ENCODE data around the gene REV3L.
"Not testable (repeated sequence)": the region's sequence is repeated elsewhere in the genome, so short reads cannot be mapped to it uniquely, and the experiment has no call there.

REV3L gene

DNA sequence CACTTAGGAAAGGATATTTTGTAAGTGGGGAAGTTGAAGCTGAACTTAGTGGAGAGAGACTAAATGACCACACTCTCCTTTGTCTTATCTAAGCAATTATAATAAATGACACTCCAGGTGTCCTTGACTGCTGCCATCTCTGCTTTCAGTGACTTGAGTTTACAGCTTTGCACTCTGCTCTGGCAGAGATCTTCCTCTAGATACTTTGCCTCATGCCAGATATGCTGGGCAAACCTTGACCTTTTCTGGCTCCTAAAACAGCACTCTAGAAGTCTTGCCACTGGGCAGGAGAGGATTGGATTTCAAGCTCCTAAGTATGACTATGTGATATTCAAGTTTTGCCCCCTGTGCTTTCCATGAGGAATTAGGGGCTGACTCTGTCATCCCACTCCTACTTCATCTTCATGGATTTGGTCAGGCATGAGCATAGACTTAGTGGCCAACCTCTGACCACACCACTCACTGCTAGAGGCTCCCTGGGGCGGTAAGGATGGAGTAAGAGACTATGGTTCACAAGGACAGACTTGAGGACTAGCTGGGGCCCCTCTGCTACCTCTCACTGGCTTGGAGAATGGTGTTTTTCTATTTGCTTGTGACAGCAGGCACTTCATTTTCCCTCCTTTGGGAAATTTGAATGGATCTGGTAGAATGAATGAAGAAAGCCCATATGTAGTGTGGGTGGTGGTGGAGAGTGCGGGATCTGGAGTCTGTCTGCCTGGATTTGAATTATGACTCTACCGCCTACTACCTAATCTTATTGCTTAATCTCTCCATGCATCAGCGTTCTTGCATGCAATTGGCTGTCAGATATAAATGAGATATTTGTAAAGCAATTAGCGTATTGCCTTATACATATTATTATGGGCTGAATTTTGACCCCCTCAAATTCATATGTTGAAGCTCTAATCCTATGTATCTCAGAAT lies 191.4 kb downstream of the REV3L start:
- DNase-seq (ENCODE audit: low spot score): no peak

DNA sequence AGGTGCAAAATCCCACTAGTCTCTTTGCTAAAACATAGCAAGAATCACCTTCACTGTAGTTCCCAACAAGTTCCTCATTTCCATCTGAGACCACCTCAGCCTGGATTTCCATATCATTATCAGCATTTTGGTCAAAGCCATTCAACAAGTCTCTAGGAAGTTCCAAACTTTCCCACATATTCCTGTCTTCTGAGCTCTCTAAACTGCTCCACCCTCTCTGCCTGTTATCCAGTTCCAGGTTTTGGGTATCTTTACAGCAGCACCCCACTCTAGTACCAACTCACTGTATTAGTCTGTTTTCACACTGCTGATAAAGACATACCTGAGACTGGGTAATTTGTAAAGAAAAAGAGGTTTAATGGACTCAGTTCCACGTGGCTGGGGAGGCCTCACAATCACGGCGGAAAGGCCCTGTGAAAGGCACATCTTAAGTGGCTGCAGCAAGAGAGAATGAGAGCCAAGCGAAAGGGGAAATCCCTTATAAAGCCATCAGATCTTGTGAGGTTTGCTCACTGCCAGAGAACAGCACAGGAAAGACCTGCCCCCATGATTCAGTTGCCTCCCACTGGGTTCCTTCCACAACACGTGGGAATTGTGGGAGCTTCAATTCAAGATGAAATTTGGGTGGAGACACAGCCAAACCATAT lies 192.2 kb downstream of the REV3L start:
- DNase-seq (ENCODE audit: low spot score): not testable (repeated sequence)

DNA sequence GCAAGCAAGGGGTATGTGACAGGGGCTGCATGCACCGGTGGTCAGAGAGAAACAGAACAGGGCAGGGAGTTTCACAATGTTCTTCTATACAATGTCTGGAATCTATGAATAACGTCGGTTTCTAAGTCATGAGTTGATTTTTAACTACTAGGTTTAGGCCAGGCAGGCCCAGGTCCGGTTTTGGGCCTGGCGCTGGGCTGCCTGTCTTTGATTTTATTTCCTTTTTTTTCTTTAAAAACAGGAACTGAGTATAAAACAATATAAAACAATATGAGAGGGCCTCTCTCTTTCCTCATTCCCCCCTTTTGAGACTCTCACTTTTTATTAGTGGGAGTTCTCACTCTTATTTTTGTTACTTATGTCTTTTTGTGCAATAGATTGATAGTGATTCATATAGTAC lies 198.7 kb downstream of the REV3L start:
- not testable (repeated sequence) for DNase-seq (ENCODE audit: low spot score)

DNA sequence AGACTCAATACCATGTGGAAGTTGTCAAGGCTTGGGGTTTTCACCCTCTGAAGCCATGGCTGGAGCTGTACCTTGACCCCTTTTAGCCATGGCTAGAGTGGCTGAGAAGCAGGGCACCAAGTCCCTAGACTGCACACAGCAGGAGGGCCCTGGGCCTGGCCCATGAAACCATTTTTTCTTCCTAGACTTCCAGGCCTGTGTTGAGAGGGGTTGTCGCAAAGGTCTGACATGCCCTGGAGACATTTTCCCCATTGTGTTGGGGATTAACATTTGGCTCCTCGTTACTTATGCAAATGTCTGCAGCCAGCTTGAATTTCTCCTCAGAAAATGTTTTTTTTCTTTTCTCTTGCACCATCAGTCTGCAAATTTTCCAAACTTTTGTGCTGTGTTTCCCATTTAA lies 199.3 kb downstream of the REV3L start:
- DNase-seq (ENCODE audit: low spot score): no peak

DNA sequence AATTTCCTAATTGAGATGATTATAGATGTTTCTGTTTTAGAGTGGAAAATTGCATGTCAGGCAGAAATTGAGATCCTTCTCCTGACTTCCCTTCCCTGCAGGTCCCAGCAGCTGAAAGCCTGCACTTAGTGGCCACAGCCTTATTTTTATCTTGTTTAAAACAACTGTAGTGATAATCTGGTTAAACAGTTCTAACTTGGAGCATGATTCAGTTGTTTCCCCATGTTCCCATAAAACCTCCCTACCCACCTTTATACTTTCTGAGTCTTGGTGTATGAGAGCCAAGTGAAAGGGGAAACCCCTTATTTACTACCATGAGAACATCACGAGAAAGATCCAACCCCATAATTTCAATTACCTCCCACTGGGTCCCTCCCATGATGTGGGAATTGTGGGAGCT lies 200.5 kb downstream of the REV3L start:
- DNase-seq (ENCODE audit: low spot score): no peak

DNA sequence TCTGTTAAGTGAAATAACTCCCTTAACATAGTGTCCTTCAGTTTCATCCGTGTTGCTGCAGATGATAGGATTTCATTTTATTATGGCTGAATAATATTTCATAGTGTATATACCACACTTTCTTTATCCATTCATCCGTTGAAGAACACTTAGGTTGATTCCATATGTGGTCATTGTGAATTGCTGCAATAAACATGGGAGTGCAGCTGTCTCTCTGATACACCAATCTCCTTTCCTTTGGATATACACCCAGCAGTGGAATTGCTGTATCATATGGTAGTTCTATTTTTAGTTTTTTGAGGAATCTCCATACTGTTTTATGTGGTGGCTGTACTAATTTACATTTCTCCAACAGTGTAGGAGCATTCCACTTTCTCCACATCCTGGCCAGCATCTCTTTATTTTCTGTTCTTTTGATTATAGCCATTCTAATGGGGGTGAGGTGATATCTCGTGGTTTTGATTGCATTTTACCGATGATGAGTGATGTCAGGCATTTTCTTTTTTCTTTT lies 202.5 kb downstream of the REV3L start:
- no peak for DNase-seq (ENCODE audit: low spot score)

DNA sequence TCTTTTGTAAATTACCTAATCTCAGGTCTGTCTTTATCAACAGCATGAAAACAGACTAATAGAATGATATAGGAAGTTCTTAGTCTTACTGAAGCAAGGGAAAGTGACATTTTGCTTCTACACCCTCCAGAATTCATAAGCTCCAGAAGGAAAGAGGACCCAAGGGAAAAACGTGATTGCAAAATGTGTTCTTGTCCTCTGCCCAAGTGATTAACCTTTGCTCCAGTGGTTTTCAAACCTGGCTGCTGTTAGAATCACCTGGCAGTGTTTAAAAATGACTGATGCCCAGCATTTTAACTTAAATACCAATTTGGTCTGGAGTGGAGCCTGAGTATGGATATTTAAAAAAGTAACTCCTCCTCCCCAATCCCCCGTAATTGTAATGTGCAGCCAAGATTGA lies 204.3 kb downstream of the REV3L start:
- DNase-seq (ENCODE audit: low spot score): no peak

DNA sequence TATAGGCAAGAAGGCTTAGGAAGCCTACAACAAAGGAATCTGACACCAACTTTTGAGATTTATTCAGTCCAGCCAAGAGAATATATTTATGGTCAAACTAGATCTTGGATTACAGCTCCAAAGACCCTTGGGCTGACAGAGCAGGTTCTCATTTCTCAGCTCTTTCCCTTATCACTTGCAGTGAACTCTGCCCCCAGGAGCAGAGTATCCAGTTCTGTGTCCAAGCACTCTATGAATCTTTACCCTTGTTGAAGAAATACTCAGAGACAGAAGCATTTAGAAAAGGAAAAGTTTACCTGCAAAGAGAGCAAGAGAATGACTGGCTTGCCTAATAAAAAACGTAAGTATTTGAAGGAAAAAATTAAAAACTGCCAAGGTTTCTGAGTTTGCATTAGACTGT lies 205.2 kb downstream of the REV3L start:
- DNase-seq (ENCODE audit: low spot score): no peak

DNA sequence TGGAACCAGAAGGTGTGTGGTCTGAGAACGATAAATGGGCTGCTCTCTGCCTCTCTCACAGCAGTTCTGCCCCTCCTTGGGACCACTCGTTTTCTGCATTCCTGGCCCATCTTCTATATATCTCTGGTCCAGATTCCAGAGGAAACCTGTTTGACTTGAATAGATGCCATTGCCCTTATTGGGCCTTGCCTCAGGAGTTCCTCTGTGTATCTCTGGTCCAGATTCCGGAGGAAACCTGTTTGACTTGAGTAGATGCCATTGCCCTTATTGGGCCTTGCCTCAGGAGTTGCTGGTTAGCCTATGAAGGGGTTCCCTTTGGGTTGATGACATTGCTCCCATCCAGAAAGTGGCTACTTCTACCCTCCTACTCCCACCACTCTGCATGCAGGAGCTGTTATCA lies 206.3 kb downstream of the REV3L start:
- DNase-seq (ENCODE audit: low spot score): no peak

DNA sequence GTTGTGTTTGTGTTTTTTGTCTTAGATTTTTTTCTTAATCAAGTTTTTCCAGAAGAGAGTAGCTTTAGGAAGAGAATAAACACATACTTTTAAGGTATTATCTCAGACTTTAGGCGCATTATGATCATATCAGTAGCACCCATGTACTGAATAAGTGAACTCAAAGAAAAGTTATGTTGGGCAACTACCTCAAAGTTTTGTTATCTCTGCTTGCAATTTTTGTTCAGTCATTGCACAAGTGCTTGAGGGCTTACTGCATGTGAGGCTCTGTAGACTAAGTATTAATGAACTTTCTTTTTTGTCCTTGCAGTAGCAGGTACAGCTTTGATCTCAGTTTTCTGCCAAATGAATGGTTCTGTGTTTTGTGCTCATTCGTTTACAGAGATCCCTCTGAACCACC lies 206.7 kb downstream of the REV3L start:
- DNase-seq (ENCODE audit: low spot score): no peak

DNA sequence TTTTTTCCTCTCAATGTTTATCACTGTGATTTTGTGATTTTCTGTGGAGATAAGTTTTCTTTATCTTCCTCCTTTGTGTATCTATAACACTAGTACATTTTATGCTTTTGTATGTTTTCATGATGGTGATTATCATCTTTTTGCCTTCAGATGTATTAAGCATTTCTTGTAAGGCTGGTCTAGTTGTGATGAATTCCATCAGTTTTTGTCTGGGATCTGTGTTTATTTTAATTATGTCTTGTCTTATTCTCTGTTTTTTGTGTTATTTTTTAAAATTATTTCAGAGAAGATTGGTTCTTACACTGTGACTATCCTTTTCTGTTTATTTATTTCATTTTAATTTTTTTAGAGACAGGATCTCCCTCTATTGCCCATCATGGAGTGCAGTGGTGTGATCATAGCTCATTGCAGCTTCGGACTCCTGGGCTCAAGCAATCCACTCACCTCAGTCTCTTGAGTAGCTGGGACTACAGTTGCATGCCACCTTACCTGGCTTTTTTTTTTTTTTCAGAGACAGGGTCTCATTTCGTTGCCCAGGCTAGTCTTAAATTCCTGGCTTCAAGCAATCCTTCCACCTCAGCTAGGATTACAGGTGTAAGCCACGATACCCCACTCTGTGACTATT lies 208.3 kb downstream of the REV3L start:
- no peak for DNase-seq (ENCODE audit: low spot score)

DNA sequence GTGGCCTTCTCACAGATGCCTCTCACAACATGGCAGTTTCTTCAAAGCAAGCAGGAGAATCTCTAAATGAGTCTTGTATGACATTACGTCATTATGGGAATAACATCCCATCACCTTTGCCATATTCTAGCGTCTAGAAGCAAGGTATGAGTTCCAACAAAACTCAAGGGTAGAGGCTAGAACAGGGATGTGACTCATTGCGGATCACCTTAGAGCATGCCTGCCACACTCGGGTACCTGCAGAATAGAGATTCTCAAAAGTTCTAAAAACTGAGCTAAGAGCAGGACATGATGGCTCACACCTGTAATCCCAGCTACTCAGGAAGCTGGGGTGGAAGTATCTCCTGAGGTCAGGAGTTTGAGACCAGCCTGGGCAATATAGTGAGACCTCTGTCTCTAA lies 212.9 kb downstream of the REV3L start:
- no peak for DNase-seq (ENCODE audit: low spot score)

DNA sequence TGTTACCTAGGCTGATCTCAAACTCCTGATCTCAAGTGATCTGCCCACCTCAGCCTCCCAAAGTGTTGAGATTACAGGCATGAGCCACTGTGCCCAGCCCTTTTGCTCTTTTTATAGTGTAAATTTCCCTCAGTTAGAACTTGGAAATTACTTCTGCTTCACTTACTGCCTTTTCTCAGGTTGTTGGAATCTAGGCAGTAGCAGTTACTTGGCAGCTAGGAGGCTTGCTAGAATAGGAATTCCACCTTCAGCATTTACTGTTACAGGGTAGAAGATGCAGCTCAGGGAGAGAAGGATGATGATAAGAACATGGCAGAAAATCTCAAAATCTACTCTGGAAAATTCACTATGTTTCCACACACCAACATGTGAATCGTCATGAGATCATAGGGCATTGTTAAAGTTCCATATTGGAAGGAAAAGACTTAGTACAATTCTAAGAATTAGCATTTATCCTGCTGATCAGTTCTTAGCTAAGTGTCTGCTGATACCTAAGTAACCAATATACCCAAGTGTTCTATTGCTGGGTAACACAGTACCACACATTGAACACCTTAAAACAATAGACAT lies 213.5 kb downstream of the REV3L start:
- no peak for DNase-seq (ENCODE audit: low spot score)

DNA sequence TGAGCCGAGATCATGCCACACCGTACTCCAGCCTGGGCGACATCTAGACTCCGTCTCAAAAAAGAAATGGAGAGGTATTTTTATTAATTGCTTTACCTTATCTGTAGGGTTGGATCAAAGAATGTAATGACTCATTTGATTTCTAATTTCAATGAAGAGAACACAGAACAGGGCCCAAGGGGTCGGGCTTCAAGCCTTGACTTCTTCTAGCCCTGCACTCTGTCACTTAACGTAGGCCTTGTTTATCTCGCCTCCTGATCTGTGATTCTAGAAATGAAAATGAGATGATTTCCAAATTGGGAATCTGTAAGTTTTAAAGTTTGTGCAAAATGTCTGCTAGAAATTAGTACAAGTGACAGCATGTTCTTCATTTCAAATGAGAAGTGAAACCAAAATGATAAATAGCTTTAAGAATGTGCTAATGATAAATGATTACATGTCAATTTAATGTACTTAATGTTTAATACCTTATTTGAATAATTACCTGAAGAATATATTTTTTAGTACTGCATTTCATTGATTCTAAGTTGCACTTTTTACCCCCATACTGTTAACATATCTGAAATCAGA lies 215.2 kb downstream of the REV3L start:
- DNase-seq (ENCODE audit: low spot score): no peak

DNA sequence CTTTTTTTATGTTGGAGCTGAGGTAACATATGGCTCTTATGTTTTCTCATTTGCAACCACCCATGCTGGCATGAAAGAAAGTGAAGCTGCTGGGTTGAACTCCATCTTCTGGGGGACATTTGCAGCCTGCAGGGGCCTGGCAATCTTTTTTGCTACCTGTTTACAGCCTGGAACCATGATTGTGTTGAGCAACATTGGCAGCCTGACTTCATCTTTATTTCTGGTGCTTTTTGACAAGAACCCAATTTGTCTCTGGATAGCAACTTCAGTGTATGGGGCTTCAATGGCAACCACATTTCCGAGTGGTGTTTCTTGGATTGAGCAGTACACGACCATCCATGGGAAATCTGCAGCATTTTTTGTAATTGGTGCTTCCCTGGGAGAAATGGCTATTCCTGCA lies 216.7 kb downstream of the REV3L start:
- DNase-seq (ENCODE audit: low spot score): no peak

DNA sequence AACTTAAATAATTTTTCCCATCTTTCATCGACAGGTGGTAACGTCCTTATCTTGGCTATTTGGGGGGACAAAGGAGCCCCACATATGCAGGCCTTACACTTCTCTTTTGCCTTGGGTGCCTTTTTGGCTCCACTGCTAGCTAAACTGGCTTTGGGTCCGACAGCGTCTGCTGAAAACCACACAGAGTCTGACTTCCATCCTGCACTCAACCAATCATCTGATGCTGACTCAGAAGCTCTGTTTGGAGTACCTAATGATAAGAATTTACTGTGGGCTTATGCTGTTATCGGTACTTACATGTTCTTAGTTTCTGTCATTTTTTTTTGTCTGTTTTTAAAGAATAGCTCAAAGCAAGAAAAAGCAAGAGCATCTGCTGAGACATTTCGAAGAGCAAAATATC lies 217.2 kb downstream of the REV3L start:
- no peak for DNase-seq (ENCODE audit: low spot score)

DNA sequence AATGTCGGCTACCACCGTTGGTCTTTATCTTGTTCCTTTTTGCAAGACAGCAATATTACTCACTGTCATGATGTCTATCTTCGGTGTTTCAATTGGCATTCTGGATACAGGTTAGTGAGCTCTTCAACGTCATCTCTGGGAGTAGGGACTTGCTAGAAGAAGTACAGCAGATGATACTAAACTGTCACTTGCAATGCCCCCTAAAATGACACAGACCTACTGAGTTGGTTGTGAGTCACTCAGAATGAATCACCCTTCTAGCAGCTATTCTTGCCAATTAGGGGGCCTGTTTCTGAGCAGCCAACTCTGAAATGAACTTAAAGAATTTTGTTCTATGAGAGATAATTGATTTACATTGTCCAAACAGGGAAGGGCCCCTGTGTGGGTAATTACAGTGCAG lies 219.2 kb downstream of the REV3L start:
- DNase-seq (ENCODE audit: low spot score): no peak

DNA sequence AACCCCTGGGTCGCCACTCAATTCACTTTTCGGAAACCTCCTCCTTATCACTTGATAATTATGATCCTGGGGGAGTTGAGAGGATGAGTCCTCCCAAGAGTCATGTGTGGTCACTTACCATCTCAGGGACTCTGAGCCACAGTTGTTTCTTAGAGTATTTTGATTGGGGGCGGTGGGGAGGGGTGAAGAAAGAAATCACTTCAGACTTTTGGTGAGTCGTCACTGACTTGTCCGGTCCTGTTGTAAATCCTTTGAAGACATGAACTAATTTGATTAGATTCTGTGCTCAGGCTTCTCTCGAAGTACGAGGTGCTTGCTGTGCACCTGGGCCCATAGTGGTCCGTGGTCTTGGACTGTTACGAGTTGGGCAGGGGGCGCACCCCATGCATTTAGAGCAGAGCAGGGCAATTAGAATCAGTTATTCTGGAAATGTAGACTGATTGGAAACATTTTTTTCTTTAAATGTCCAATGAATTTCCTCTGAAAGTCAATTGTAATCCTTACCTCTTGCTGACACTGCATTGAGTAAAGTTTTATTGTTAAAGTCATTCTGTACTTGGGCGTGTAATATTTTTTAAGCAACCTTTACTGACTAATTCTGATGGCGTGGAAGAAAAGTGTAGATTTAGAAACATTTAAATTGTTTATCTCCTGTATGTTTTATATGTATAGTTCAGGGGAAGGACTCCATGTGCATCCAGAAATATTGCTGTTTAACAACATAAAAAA lies 222.3 kb downstream of the REV3L start:
- no peak for DNase-seq (ENCODE audit: low spot score)

DNA sequence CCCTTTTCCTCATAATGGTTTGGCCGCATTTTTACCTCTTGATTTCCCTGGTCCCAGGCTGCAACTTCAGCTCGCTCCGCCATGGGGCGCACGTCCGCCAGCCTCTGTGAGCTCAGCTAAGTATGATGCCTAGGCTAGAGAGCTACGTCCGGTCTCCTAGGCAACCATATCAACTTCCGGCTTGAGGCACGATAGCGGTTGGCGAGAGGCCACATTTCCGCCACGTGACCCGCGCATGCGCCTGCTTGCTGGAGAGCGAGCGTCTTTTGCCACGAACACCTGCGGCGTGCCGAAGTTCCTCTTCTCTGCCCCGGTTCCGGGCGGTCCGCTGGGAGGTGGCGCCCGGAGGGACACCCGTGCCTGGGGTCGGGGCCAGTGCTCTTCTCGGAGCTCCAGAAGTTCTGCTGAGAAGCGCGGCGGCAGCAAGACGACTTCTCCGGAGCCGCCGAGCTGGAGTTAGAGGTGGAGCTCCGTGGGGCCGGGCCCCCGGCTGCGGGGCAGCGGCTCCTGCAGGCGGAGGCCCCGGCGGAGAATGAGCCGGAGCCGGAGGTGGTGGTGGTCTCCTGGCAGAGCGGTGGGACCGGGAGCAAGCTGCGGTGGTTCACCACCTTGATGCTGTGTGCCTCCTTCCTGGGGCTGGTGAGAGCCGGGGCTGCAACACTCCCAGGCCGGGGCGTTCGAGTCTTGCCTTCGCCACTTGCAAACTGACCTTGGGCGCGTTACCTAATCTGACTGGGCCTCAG lies 223.8 kb downstream of the REV3L start:
- DNase-seq (ENCODE audit: low spot score): peak; percentile 99

DNA sequence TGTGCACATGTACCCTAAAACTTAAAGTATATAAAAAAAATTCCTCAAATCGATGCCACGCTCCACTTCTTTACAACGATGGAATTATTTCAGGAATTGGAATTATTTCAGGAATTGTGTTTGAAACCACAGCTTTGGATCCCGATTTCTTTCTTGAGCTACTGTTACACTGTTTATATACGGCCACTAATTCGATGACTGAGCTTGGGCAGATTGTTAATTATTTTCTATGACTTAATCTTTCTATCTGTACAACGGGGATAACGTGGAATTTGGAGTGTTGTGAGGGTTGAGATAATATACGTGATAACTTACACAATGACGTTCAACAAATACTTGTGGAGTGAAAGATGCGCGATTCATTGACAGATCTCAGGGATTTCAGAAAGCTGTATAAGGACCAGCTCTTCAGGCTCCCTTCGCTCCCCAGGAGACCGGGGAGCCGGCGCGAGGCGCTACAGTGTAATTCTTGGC lies 224.4 kb downstream of the REV3L start:
- DNase-seq (ENCODE audit: low spot score): no peak

DNA sequence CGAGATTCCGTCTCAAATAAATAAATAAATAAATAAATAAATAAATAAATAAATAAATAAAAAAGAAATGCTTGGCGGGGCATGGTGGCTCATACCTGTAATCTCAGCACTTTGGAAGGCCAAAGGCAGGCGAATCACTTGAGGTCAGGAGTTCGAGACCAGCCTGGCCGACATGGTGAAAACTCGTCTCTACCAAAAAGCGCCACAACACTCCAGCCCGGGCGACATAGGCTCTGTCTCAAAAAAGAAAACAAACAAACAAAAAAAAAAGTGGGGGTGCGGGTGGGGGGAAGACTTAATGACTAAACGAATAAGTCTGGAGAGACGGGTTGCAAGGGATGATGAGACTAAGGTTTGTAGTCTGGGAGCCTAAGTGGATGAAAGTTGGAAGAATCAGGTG lies 225.0 kb downstream of the REV3L start:
- DNase-seq (ENCODE audit: low spot score): no peak

Measured in left forelimb (tissue), 1 donor.